ENCODE data around the gene CACNA1C.

Gene CACNA1C

GRCh38 chr12:2403221-2403976 lies 350.6 kb downstream of the CACNA1C start:
- DNase-seq = no peak

- no peak for DNase-seq
Measured at GRCh38 chr12:2405039-2405438, 352.3 kb downstream of the CACNA1C start.

GRCh38 chr12:2406903-2407302 lies 354.1 kb downstream of the CACNA1C start:
- DNase-seq = no peak

GRCh38 chr12:2408262-2408661 lies 355.5 kb downstream of the CACNA1C start:
- DNase-seq = no peak

- no peak for DNase-seq
Measured at GRCh38 chr12:2409656-2410265, 357.0 kb downstream of the CACNA1C start.

- no peak for DNase-seq
Measured at GRCh38 chr12:2410496-2410895, 357.7 kb downstream of the CACNA1C start.

- no peak for DNase-seq
Measured at GRCh38 chr12:2411011-2411410, 358.2 kb downstream of the CACNA1C start.

GRCh38 chr12:2411616-2412304 lies 359.0 kb downstream of the CACNA1C start:
- no peak for DNase-seq

GRCh38 chr12:2412305-2412643 lies 359.5 kb downstream of the CACNA1C start:
- DNase-seq = no peak

- no peak for DNase-seq
Measured at GRCh38 chr12:2413301-2413700, 360.5 kb downstream of the CACNA1C start.

- no peak for DNase-seq
Measured at GRCh38 chr12:2413999-2414792, 361.4 kb downstream of the CACNA1C start.

GRCh38 chr12:2414810-2415567 lies 362.2 kb downstream of the CACNA1C start:
- no peak for DNase-seq

GRCh38 chr12:2415568-2415944 lies 362.8 kb downstream of the CACNA1C start:
- no peak for DNase-seq

GRCh38 chr12:2416158-2416557 lies 363.4 kb downstream of the CACNA1C start:
- DNase-seq = no peak

- DNase-seq = no peak
Measured at GRCh38 chr12:2417481-2418160, 364.8 kb downstream of the CACNA1C start.

GRCh38 chr12:2418579-2418978 lies 365.8 kb downstream of the CACNA1C start:
- DNase-seq = no peak

GRCh38 chr12:2422591-2422990 lies 369.8 kb downstream of the CACNA1C start:
- no peak for DNase-seq

GRCh38 chr12:2429032-2429431 lies 376.2 kb downstream of the CACNA1C start:
- DNase-seq = no peak

GRCh38 chr12:2431810-2432209 lies 379.0 kb downstream of the CACNA1C start:
- no peak for DNase-seq

- DNase-seq = no peak
Measured at GRCh38 chr12:2432856-2433255, 380.1 kb downstream of the CACNA1C start.

- DNase-seq = no peak
Measured at GRCh38 chr12:2435511-2435910, 382.7 kb downstream of the CACNA1C start.

Measured in CD4-positive, alpha-beta T cell treated with Interleukin-1 beta for 1 hour (primary cell).